ENCODE data around the gene SLC12A7. TPM values are rescaled to one million over a fixed set of nuclear protein-coding genes. Genes with fewer than 3 reads are reported as not detected.

Gene SLC12A7
- total RNA-seq, 2 donors from 2014 or later: 18.4 to 34.6 TPM

DNA sequence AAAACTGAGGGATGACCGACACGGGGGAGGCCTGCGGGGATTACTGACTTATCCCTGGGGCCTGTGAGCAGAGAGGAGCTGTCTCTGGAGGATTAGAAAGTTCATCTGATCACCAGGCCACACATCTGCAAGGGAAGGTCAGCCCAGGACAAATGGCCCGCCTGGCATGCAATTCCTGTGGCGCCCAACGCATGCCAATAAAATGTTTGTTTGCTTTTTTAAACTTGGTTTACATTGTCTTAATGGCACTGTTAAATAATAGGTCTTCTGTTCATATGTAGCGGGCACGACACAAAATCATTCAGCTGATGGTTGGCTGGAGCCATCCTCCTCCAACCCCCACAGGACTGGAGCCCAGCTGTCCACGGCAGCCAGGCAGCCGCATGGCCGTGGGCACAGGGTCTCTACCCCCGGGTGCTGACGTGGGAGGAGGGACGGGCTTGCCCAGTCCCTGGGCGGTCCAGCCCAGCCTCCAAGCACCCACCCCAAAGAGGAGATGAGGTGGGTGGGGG, 41.0 kb upstream of the SLC12A7 start:
- DNase-seq (ENCODE audit: low spot score) (no peak), ATAC-seq (ENCODE audit: insufficient number of reproducible peaks, low FRiP score, low read depth) (no peak)
- H3K27me3 ChIP-seq (replicated peaks; ENCODE audit: insufficient read depth): peaks cover 6% of the 10 kb centered on the region
- H3K4me3 ChIP-seq: no peak overlapping the region
- H3K27ac ChIP-seq: no peak overlapping the region
- H3K4me1 ChIP-seq (ENCODE audit: control insufficient read depth in 1 of 2, low read depth in 2 of 2): no peaks in the 10 kb centered on the region
- TF ChIP-seq, protein P1, sequence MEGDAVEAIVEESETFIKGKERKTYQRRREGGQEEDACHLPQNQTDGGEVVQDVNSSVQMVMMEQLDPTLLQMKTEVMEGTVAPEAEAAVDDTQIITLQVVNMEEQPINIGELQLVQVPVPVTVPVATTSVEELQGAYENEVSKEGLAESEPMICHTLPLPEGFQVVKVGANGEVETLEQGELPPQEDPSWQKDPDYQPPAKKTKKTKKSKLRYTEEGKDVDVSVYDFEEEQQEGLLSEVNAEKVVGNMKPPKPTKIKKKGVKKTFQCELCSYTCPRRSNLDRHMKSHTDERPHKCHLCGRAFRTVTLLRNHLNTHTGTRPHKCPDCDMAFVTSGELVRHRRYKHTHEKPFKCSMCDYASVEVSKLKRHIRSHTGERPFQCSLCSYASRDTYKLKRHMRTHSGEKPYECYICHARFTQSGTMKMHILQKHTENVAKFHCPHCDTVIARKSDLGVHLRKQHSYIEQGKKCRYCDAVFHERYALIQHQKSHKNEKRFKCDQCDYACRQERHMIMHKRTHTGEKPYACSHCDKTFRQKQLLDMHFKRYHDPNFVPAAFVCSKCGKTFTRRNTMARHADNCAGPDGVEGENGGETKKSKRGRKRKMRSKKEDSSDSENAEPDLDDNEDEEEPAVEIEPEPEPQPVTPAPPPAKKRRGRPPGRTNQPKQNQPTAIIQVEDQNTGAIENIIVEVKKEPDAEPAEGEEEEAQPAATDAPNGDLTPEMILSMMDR (IDR thresholded peaks at IDR 0.05): no peak
- H3K9me3 ChIP-seq: no peaks in the 10 kb centered on the region
- no peaks in the 10 kb centered on the region for H3K36me3 ChIP-seq

DNA sequence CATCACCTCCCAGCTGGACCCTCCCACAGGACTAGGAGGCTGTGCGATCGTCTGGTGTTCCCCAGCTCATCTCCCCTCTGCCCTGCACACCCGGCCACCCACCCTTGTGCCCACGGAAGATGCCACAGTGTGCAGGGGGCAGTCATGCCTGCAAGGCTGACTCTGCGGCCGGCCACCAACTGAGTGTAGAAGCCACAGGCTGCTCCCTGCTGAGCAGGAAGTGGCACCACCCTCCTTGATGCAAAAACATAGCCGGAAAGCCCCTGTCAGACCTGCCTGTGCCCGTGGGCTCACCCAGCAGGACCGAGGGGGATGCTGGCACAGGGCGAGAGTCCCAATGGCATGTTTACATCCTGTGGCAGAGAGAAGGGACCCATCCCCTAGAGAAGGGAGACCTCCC, 40.3 kb upstream of the SLC12A7 start:
- peaks cover 6% of the 10 kb centered on the region for H3K27me3 ChIP-seq (replicated peaks; ENCODE audit: insufficient read depth)
- H3K4me1 ChIP-seq (ENCODE audit: control insufficient read depth in 1 of 2, low read depth in 2 of 2): no peaks in the 10 kb centered on the region
- ATAC-seq (ENCODE audit: insufficient number of reproducible peaks, low FRiP score, low read depth) (no peak), DNase-seq (ENCODE audit: low spot score) (no peak)
- H3K27ac ChIP-seq: no peak overlapping the region
- H3K9me3 ChIP-seq: no peaks in the 10 kb centered on the region
- TF ChIP-seq, protein P1 (IDR thresholded peaks at IDR 0.05): no peak
- no peaks in the 10 kb centered on the region for H3K36me3 ChIP-seq
- no peak overlapping the region for H3K4me3 ChIP-seq

DNA sequence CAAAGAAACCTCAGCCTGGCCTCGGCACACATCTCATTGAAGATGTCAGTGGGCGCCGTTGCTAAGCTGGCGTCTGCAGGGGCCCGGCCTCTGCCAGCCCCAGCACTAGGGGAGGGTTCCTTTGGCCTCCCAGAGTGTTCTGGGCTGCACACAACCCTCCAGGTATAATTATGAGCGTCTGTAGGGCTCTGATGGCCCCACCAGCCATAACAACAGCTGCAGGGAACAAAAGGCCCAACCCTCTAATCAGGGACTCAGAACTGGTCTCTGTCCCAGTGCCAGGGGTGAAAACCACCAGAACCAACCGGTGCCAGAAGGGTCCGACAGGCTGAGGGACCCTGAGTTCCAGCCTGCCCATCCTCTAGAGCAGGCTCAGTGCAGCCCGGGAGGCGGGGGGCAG, 39.5 kb upstream of the SLC12A7 start:
- no peak for DNase-seq (ENCODE audit: low spot score)
- Histone ChIP-seq H3K27me3 (replicated peaks; ENCODE audit: insufficient read depth) (peaks cover 6% of the 10 kb centered on the region), H3K4me3 (no peak overlapping the region), H3K4me1 (ENCODE audit: control insufficient read depth in 1 of 2, low read depth in 2 of 2) (no peaks in the 10 kb centered on the region), H3K36me3 (no peaks in the 10 kb centered on the region), H3K27ac (no peak overlapping the region), H3K9me3 (no peaks in the 10 kb centered on the region)
- ATAC-seq (ENCODE audit: insufficient number of reproducible peaks, low FRiP score, low read depth): no peak
- TF ChIP-seq, protein P1 (IDR thresholded peaks at IDR 0.05): no peak

DNA sequence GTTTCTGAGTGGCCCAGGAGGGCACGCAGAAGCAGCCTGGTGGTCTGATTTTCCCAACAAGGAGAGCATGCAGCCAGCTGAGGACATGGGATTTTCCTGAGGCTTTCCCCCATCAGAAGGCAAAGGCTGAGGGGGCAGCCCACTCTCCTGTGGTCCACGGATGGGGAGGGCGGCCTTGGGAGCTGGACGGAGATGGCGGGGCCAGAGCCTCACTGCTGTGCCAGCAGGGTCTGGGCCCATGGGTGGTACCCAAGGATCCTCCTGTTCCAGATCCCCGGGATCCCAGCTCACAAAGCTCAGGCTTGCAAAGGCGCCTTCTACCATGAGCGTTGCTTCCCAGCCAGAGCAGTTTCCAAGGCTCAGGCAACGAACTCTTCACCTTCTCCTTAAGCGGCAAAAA, 39.0 kb upstream of the SLC12A7 start:
- Histone ChIP-seq H3K36me3 (no peaks in the 10 kb centered on the region), H3K4me3 (no peak overlapping the region), H3K27me3 (replicated peaks; ENCODE audit: insufficient read depth) (peaks cover 6% of the 10 kb centered on the region), H3K27ac (no peak overlapping the region), H3K4me1 (ENCODE audit: control insufficient read depth in 1 of 2, low read depth in 2 of 2) (no peaks in the 10 kb centered on the region), H3K9me3 (no peaks in the 10 kb centered on the region)
- DNase-seq (ENCODE audit: low spot score) (no peak), ATAC-seq (ENCODE audit: insufficient number of reproducible peaks, low FRiP score, low read depth) (no peak)
- TF ChIP-seq, protein P1 (IDR thresholded peaks at IDR 0.05): no peak

DNA sequence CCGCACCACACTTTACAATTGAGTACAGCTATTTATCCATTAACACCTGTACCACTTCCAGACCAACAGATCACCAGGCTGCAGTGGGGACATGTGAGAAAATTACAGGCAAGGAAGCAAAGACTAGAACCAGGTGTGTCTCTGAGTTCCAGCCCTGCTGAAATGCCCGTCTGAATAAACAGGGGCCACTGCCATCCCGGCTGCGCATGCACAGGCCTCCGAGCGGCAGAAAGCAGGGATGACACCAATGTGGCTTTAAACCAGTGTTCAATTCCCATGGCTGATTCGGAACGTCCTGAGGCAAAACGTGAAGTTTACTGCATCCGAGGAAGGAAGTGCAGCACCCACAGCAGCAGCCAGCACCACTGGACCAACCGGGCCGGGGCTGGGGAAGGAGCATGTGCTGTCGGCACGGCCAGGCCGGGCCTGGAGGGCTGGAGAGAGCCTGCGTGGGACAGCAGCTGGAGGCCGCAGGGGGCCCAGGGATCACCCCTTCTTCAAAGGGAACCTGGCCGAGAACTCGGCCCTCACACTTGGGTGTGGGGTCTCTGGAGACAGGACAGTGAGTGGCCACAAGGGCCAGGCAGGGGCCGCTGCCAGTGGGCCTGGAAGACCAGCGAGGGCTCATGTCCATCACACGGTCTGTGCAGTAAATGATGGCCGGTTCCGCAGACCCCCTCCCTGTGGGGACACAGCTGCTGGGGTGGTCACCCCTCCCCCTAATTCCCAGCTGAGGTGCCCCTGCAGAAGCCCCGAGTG, 33.0 kb upstream of the SLC12A7 start:
- Histone ChIP-seq H3K4me3 (no peak overlapping the region), H3K27ac (no peak overlapping the region), H3K27me3 (replicated peaks; ENCODE audit: insufficient read depth) (no peaks in the 10 kb centered on the region), H3K9me3 (no peaks in the 10 kb centered on the region), H3K4me1 (ENCODE audit: control insufficient read depth in 1 of 2, low read depth in 2 of 2) (no peaks in the 10 kb centered on the region), H3K36me3 (no peaks in the 10 kb centered on the region)
- DNase-seq (ENCODE audit: low spot score) (no peak), ATAC-seq (ENCODE audit: insufficient number of reproducible peaks, low FRiP score, low read depth) (no peak)
- TF ChIP-seq, protein P1 (IDR thresholded peaks at IDR 0.05): no peak
